ENCODE measurements around the gene ARL15.
A peak's percentile ranks its signal among the peaks of the same experiment; 100 is the strongest.
"Not testable (repeated sequence)": the region's sequence is repeated elsewhere in the genome, so short reads cannot be mapped to it uniquely, and the experiment has no call there.

ARL15 gene

GRCh38 chr5:54310433-54311175 lies at the start of gene ARL15:
Gene ARL15 (minus strand): TSS chr5:54310573.
- peak; percentile 94 to 96 for DNase-seq (ENCODE audit: low read depth in 2 of 2)

GRCh38 chr5:54360089-54360488 lies 49.7 kb upstream of the ARL15 start:
- no peak for DNase-seq (ENCODE audit: low read depth in 2 of 2)

GRCh38 chr5:54357408-54358058 lies 47.2 kb upstream of the ARL15 start:
- no peak for DNase-seq (ENCODE audit: low read depth in 2 of 2)

GRCh38 chr5:54353933-54354564 lies 43.7 kb upstream of the ARL15 start:
- DNase-seq (ENCODE audit: low read depth in 2 of 2) = not testable (repeated sequence)

GRCh38 chr5:54352580-54352979 lies 42.2 kb upstream of the ARL15 start:
- not testable (repeated sequence) for DNase-seq (ENCODE audit: low read depth in 2 of 2)

- DNase-seq (ENCODE audit: low read depth in 2 of 2) = no peak
Measured at GRCh38 chr5:54347221-54347865, 37.0 kb upstream of the ARL15 start.

GRCh38 chr5:54344653-54345052 lies 34.3 kb upstream of the ARL15 start:
- no peak for DNase-seq (ENCODE audit: low read depth in 2 of 2)

- DNase-seq (ENCODE audit: low read depth in 2 of 2) = no peak
Measured at GRCh38 chr5:54341971-54342370, 31.6 kb upstream of the ARL15 start.

- no peak for DNase-seq (ENCODE audit: low read depth in 2 of 2)
Measured at GRCh38 chr5:54337523-54337922, 27.1 kb upstream of the ARL15 start.

GRCh38 chr5:54332720-54333119 lies 22.3 kb upstream of the ARL15 start:
- no peak for DNase-seq (ENCODE audit: low read depth in 2 of 2)

GRCh38 chr5:54329731-54330709 lies 19.6 kb upstream of the ARL15 start:
- no peak for DNase-seq (ENCODE audit: low read depth in 2 of 2)

GRCh38 chr5:54326662-54327270 lies 16.4 kb upstream of the ARL15 start:
- DNase-seq (ENCODE audit: low read depth in 2 of 2) = no peak

GRCh38 chr5:54325610-54326311 lies 15.4 kb upstream of the ARL15 start:
- no peak for DNase-seq (ENCODE audit: low read depth in 2 of 2)

GRCh38 chr5:54325272-54325609 lies 14.9 kb upstream of the ARL15 start:
- DNase-seq (ENCODE audit: low read depth in 2 of 2) = no peak

- DNase-seq (ENCODE audit: low read depth in 2 of 2) = no peak
Measured at GRCh38 chr5:54324651-54325271, 14.4 kb upstream of the ARL15 start.

- DNase-seq (ENCODE audit: low read depth in 2 of 2) = no peak
Measured at GRCh38 chr5:54323495-54323894, 13.1 kb upstream of the ARL15 start.

GRCh38 chr5:54320256-54320655 lies 9.9 kb upstream of the ARL15 start:
- DNase-seq (ENCODE audit: low read depth in 2 of 2) = no peak

GRCh38 chr5:54317511-54318260 lies 7.3 kb upstream of the ARL15 start:
- no peak for DNase-seq (ENCODE audit: low read depth in 2 of 2)

All from activated CD8-positive, alpha-beta memory T cell treated with anti-CD3 and anti-CD28 coated beads for 4 hours (primary cell).